Adrenal gland (tissue), 5 donors: ENCODE measurements around the gene CCDC80.

ENCODE experiments used
- POLR2A ChIP-seq, 2 donors: fragments of 450-650 bp; IDR thresholded peaks; one replicate each; pipeline ENCODE4 v1.6.1; 2017; ENCODE audit warnings: antibody characterized with exemption in 2 of 2, mild to moderate bottlenecking in 2 of 2, moderate library complexity in 1 of 2
- TF ChIP-seq, protein P1 (sequence below), 6 experiments: fragments of 450-650 bp in 4 of 6; fragments of 200-600 bp in 2 of 6; sonication (generic) in 1 of 6; IDR thresholded peaks; 1 replicate in 5 of 6; 2 replicates in 1 of 6; pipeline versions ENCODE4 v1.5.1 to v1.8.0; 2016 to 2021; ENCODE audit warnings: antibody characterized with exemption in 6 of 6, mild to moderate bottlenecking in 2 of 6, moderate library complexity in 1 of 6
- donor health status: DM: no; HTN: no; CAD: no.

GRCh38 chr3:112560721-112561483, 80.0 kb downstream of the CCDC80 start:
- TF ChIP-seq POLR2A (IDR thresholded peaks at IDR 0.05), result peak in 1 of 2 donors; percentile 59
- TF ChIP-seq, protein P1, sequence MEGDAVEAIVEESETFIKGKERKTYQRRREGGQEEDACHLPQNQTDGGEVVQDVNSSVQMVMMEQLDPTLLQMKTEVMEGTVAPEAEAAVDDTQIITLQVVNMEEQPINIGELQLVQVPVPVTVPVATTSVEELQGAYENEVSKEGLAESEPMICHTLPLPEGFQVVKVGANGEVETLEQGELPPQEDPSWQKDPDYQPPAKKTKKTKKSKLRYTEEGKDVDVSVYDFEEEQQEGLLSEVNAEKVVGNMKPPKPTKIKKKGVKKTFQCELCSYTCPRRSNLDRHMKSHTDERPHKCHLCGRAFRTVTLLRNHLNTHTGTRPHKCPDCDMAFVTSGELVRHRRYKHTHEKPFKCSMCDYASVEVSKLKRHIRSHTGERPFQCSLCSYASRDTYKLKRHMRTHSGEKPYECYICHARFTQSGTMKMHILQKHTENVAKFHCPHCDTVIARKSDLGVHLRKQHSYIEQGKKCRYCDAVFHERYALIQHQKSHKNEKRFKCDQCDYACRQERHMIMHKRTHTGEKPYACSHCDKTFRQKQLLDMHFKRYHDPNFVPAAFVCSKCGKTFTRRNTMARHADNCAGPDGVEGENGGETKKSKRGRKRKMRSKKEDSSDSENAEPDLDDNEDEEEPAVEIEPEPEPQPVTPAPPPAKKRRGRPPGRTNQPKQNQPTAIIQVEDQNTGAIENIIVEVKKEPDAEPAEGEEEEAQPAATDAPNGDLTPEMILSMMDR (IDR thresholded peaks at IDR 0.05), result no peak
